Parathyroid adenoma (tissue), 2 donors: Measurements from ENCODE around the gene ETV1.

Experiments
- H2AFZ ChIP-seq: fragments of 300-600 bp; sonication (generic); one replicate; pipeline ENCODE4 v1.7.0; 2017; ENCODE audit warnings: antibody characterized with exemption, mild to moderate bottlenecking
- H3K27ac ChIP-seq: fragments of 300-600 bp; sonication (generic); one replicate; pipeline ENCODE4 v1.7.0; 2017
- H3K27me3 ChIP-seq: fragments of 300-600 bp; sonication (generic); one replicate; pipeline ENCODE4 v1.7.0; 2017; ENCODE audit warnings: low read length; ENCODE audit not compliant: control insufficient read depth, insufficient read depth
- H3K36me3 ChIP-seq: fragments of 300-600 bp; sonication (generic); one replicate; pipeline ENCODE4 v1.7.0; 2017; ENCODE audit warnings: low read length; ENCODE audit not compliant: control insufficient read depth, insufficient read depth
- H3K4me1 ChIP-seq: fragments of 300-600 bp; sonication (generic); one replicate; pipeline ENCODE4 v1.7.0; 2017; ENCODE audit warnings: control low read depth
- H3K4me2 ChIP-seq: fragments of 300-600 bp; sonication (generic); one replicate; pipeline ENCODE4 v1.7.0; 2017; ENCODE audit warnings: low read length
- H3K4me3 ChIP-seq: fragments of 300-600 bp; sonication (generic); one replicate; pipeline ENCODE4 v1.7.0; 2017; ENCODE audit warnings: low read depth, low read length
- H3K79me2 ChIP-seq: fragments of 300-600 bp; sonication (generic); one replicate; pipeline ENCODE4 v1.7.0; 2017; ENCODE audit warnings: control low read depth
- H3K9ac ChIP-seq: fragments of 300-600 bp; sonication (generic); one replicate; pipeline ENCODE4 v1.7.0; 2017; ENCODE audit warnings: mild to moderate bottlenecking
- H3K9me3 ChIP-seq: fragments of 300-600 bp; sonication (generic); one replicate; pipeline ENCODE4 v1.7.0; 2017; ENCODE audit warnings: low read length; ENCODE audit not compliant: control insufficient read depth
- TF ChIP-seq, protein P1 (sequence below): fragments of 300-600 bp; sonication (generic); IDR thresholded peaks from one replicate; pipeline ENCODE4 v1.7.0; 2017; ENCODE audit warnings: antibody characterized with exemption, mild to moderate bottlenecking
- donor health status: primary hyperparathyroidism.

The ETV1 gene

GRCh38 chr7:13882051-13882450, 107.4 kb downstream of the ETV1 start:
- H3K79me2 ChIP-seq: no peaks in the 10 kb centered on the region
- no peaks in the 10 kb centered on the region for H3K4me1 ChIP-seq
- H3K36me3 ChIP-seq: no peaks in the 10 kb centered on the region
- no peak overlapping the region for H3K27ac ChIP-seq
- TF ChIP-seq, protein P1, sequence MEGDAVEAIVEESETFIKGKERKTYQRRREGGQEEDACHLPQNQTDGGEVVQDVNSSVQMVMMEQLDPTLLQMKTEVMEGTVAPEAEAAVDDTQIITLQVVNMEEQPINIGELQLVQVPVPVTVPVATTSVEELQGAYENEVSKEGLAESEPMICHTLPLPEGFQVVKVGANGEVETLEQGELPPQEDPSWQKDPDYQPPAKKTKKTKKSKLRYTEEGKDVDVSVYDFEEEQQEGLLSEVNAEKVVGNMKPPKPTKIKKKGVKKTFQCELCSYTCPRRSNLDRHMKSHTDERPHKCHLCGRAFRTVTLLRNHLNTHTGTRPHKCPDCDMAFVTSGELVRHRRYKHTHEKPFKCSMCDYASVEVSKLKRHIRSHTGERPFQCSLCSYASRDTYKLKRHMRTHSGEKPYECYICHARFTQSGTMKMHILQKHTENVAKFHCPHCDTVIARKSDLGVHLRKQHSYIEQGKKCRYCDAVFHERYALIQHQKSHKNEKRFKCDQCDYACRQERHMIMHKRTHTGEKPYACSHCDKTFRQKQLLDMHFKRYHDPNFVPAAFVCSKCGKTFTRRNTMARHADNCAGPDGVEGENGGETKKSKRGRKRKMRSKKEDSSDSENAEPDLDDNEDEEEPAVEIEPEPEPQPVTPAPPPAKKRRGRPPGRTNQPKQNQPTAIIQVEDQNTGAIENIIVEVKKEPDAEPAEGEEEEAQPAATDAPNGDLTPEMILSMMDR: no peak
- no peak overlapping the region for H3K4me3 ChIP-seq
- no peaks in the 10 kb centered on the region for H3K27me3 ChIP-seq
- no peak overlapping the region for H3K9ac ChIP-seq
- no peak overlapping the region for H2AFZ ChIP-seq
- H3K9me3 ChIP-seq: no peaks in the 10 kb centered on the region
- no peak overlapping the region for H3K4me2 ChIP-seq

GRCh38 chr7:13880789-13881188, 108.7 kb downstream of the ETV1 start:
- no peaks in the 10 kb centered on the region for H3K79me2 ChIP-seq
- no peaks in the 10 kb centered on the region for H3K36me3 ChIP-seq
- no peaks in the 10 kb centered on the region for H3K27me3 ChIP-seq
- TF ChIP-seq, protein P1: no peak
- no peak overlapping the region for H3K27ac ChIP-seq
- H3K4me1 ChIP-seq: no peaks in the 10 kb centered on the region
- H2AFZ ChIP-seq: no peak overlapping the region
- no peak overlapping the region for H3K4me2 ChIP-seq
- no peak overlapping the region for H3K4me3 ChIP-seq
- H3K9ac ChIP-seq: no peak overlapping the region
- H3K9me3 ChIP-seq: no peaks in the 10 kb centered on the region

- H3K27ac ChIP-seq: no peak overlapping the region
- H3K79me2 ChIP-seq: no peaks in the 10 kb centered on the region
- H3K4me1 ChIP-seq: no peaks in the 10 kb centered on the region
- TF ChIP-seq, protein P1: no peak
- no peak overlapping the region for H2AFZ ChIP-seq
- H3K36me3 ChIP-seq: no peaks in the 10 kb centered on the region
- no peak overlapping the region for H3K4me3 ChIP-seq
- no peaks in the 10 kb centered on the region for H3K27me3 ChIP-seq
- H3K9ac ChIP-seq: no peak overlapping the region
- no peak overlapping the region for H3K4me2 ChIP-seq
- no peaks in the 10 kb centered on the region for H3K9me3 ChIP-seq
Observed at GRCh38 chr7:13879994-13880686, 109.3 kb downstream of the ETV1 start.

GRCh38 chr7:13879143-13879542, 110.3 kb downstream of the ETV1 start:
- Histone ChIP-seq H3K4me1 (no peaks in the 10 kb centered on the region), H3K9ac (no peak overlapping the region), H3K36me3 (no peaks in the 10 kb centered on the region), H3K9me3 (no peaks in the 10 kb centered on the region), H3K4me2 (no peak overlapping the region), H3K27ac (no peak overlapping the region), H3K79me2 (no peaks in the 10 kb centered on the region), H3K27me3 (no peaks in the 10 kb centered on the region), H2AFZ (no peak overlapping the region), H3K4me3 (no peak overlapping the region)
- TF ChIP-seq, protein P1: no peak

GRCh38 chr7:13878154-13878553, 111.3 kb downstream of the ETV1 start:
- TF ChIP-seq, protein P1: no peak
- no peaks in the 10 kb centered on the region for H3K4me1 ChIP-seq
- H3K27me3 ChIP-seq: no peaks in the 10 kb centered on the region
- no peaks in the 10 kb centered on the region for H3K36me3 ChIP-seq
- no peak overlapping the region for H3K9ac ChIP-seq
- no peak overlapping the region for H3K27ac ChIP-seq
- no peak overlapping the region for H3K4me3 ChIP-seq
- H3K4me2 ChIP-seq: no peak overlapping the region
- H2AFZ ChIP-seq: no peak overlapping the region
- H3K79me2 ChIP-seq: no peaks in the 10 kb centered on the region
- no peaks in the 10 kb centered on the region for H3K9me3 ChIP-seq
